NCI-H82 (cell line): Measurements from ENCODE around the gene E2F2.

ENCODE experiments used
- DNase-seq: peaks from one replicate; lab custom pipeline; 2025; lab: John Stamatoyannopoulos, UW

E2F2 gene

DNA sequence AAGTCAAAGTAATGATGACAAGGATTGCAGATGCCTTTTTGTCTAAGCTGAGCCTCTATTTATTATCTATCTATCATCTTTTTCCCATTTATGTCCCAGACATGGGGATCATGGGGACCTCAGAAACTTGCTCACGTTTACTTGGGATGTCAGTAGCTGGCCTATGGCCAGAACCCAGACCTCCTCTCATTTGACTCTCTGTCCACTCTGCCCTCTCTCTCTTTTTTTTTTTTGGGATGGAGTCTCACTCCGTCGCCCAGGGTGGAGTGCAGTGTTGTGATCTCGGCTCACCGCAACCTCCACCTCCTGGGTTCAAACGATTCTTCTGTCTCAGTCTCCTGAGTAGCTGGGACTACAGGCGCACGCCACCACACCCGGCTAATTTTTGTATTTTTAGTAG is 32.0 kb upstream of the E2F2 start:
- DNase-seq, result no peak

DNA sequence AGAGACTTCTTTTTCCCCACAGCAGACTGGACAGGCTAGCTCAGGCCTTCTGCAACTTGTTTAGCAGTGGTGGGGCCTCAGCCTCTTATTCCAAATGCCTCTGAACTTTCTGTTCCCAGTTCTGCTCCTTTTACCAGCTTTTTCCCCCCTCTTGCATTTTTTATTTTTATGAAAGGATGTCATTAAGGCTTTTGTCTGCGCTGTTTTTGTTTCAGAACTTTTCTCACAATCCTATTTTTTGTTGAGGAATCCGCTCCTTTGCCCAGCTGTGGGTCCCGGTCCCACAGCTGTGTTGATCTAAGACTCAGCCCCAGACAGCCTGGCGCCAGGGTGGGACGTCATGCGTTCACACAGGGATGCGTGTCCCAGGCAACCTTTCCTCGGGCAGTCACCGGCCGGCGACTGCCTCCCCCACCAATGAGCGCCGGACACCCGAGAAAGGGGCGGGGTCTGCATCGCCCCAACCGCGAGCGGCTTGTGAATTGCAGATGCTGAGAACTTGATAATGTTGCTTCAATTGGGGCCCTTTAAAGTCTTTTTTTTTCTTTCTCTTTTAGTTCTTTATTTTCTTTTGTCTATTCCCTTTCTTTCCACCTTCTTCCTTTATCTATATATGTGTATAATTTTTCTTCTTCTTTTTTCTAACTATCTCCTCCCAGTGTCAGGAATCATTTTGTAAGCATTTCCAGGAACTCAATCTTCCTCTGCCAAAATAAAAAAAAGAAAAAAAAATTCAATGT is 31.3 kb upstream of the E2F2 start:
- peak; percentile 98 for DNase-seq

DNA sequence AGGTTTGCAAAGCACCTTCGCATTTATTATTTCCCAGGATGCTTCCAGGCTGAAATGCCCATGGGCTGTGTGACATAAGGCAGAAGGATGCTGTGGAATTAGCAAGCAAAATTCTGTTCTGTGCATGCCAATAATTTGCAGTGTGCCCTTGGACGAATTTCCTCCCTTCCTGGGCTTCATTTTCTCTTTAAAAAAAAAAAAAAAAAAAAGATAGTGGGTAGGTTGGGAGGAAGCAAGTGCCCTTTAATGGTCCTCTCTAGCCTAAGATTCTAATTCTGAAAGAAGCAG is 30.7 kb upstream of the E2F2 start:
- no peak for DNase-seq

DNA sequence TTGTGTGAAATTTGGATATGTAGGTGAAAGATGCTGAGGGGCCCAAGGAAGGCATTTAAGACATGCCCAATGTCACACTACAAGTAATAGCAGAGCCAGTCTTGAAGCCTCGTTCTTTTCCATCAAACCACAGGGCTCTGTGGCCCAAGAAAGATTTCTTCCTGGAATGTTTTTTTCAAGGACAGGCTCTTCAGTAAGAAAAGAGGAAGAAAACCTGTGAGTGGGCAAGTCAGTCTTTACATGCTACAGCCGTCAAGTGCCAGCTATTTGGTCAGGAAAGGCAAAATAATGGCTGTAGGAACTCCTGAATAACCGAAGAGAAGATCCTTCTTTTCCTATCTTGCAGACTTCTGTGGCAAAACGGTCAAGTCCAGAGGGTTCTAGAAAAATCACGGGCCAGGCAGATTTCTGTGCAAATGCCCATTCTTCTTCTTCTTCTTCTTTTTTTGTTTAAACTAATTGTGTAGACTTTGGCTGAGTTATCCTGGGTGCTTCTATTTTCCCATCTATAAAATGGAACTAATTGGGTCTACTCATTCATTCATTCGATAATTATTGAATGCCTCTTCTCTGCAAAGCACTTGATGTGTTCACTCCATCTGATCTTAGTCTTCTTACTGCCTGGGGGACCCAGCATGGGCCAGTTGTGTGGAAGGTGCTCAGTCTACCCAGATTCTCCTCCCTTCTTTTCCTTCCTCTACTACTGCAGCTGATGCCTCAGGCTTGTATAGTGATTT is 30.2 kb upstream of the E2F2 start:
- no peak for DNase-seq

DNA sequence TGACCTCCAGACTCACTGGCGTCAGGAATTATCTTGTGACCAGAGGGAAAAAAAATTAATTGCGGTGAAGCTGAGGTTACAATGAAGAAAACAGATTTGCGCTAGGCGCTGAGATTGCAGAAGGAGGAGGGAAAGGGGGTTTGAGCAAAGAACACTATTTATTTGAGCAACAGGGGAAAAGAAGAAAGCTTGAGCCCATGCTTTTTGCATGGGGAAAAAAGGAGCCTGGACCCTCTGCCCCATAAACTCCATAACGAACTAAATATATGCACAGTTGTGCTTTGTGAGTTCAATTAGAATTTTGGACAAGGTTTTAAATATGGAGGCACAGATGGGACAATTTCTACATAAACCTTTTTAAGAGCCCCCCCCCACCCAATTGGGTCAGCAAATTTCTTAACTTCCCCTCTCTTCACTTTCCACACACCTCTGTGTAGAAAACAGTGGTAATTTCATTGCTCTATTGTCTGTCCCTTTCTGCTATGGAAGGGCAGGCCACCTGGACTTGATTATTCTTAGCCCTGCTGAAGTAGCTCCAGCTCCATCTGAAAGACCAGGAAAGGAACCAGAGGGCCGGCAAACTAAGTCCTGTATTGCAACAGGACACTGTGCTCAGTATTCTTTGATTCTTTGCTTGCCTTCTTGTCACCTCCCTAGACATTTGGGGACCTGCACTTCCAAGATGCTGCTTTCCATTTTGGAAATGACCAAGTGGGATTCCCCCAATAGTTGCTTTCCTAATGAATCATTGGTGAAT is 29.1 kb upstream of the E2F2 start:
- DNase-seq, result peak; percentile 50

DNA sequence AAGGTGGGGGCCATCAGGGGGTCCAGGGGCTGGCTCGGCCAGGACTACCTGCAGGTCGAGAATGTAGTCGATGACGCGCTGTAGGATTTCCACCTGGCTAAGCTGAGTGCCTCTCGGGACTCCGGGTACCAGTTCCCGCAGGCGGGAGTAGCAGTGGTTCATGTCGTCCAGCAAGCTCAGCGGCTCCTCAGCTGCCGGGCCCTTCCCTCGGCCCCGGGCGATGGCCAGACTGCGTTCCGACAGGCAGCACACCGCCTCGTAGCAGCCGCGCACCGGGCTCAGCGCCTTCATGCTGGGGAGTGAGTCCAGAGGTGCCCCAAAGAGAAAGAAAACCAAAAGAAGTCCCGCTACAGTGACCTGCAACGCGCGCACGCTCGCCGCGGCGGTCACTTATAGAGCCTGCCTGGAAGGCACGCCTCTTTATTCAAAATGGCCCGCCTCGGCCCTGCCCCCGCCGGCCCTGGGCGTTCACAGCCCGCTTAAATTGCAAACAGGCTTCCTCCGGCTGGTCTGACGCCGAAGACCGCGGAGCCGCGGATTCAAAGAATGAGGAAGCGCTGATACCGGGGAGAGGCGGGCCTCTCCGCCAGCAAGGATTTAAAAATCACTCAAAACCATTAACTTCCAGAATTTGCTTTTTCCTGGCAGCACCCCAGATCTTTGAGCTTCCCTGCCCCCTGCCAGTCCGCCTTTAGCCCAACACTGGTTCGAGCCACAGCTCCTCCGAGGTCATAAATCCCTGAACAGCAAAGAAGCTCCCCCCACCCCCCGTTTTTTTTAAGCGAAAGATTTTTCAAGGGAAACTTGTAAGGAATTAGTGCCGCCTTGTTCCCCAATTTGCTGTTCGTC is 28.3 kb upstream of the E2F2 start, which contains the start of gene ID3:
Gene ID3 (minus strand): TSS at position 366 of the 849 bp plus-strand sequence. CDS start 75 bp downstream, at position 291.
- peak; percentile 97 for DNase-seq

DNA sequence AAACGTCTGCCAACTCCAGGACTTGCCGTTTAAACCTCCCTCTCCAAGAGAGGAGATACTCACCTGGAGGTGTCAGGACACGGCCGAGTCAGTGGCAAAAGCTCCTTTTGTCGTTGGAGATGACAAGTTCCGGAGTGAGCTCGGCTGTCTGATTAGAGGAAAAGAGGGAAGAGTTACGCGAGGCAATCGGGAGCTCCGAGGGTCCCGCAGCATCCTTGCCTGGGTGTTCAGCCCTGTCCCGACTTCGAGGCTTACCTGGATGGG is 27.8 kb upstream of the E2F2 start:
- no peak for DNase-seq

DNA sequence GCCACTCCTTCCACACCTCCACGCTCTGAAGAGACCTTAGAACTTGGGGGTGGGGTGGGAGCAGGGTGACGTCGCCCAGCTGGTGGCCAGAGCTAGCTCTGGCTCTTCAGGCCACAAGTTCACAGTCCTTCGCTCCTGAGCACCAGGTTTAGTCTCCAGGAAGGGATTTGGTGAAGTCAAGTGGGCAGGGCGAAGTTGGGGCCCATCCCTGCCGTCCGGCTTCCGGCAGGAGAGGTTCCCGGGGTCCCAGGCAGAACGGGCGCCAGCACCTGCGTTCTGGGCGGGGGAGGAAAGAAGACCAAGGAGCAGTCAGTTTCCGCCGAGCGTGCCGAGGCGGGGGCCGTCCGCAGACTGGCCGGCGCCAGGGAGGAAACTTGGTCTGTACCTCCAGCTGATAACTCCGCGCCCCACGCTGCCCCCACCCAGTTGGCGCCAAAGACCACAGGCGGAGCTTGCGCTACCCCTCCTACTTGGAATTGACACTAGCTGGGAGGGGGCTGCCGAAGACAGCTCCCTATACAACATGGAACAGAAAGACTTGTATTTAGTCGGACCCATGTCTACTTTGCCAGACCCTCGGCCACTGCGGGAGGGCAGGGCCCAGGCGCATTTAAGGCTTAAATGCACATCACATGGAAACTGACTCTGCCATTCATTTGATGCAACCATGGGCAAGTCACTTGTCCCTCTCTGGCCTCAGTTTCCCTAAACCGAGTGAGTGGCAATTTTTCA is 27.3 kb upstream of the E2F2 start:
- DNase-seq, result peak; percentile 82

DNA sequence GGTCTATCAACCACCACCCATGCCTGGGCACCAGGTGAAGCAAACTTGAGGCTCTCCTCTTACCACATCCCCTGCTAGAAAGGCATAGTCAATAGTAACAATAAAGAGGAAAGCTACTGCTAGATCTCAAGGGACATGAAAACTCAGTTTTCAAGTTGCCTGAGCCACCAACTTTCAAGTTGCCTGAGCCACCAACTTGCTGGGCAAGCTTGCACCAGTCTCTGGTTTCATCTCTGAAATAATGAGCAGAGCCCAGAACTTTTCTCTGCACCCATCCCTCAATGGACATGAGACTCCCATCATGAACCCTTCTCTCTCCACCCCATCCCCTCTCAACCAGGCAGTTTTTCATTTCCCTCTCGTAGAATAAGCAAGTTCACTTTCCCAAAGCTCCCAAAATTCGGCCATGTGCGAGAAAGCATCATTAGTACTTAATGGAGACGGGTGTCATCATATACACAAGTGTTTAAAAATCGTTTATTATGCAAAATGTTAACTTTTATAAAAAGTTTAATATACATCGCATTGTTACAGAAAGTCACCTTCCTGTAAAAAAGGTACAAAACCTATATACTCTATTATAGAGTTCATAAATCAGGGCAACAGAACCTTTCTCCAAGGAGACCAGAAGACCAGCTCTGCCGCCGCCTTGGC is 26.6 kb upstream of the E2F2 start:
- DNase-seq, result no peak

DNA sequence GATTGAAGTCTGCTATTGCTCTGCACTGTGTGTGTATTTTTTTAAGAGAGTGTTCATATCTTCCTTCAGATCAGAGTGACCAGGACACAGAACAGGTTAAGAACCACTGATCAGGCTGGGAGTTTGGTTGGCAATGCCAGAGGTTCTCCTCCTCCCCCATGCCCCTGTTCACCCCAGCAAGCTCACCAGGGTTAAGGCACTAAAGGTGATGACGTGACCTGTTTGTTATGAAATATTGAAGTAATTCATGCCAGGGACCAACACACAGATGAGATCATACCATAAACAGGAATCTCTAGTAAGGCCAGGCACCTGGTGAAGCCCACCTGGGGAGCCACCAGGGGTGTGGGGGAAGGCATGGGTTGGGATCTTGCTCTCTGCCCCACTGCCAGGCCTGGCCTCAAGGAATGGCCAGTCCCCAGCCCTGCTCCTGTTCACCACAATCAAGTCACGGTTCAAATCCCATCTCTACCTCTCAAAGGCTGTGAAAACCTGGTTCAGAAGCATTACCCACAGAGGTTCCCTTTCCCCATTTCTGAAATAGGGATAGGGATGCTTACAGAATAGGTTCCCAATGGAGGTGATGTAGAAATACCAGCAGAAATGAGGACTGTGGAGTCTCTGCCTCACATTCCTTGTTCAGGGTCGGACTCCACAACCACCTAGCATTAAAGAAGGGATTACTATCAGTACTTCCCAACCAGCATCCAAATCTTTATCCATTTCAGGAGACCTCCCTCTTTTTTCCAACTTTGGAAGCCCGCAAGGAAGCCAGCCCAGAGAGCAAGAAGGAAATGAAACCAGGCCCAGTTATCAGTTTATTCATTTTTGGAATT is 25.8 kb upstream of the E2F2 start:
- DNase-seq, result no peak

DNA sequence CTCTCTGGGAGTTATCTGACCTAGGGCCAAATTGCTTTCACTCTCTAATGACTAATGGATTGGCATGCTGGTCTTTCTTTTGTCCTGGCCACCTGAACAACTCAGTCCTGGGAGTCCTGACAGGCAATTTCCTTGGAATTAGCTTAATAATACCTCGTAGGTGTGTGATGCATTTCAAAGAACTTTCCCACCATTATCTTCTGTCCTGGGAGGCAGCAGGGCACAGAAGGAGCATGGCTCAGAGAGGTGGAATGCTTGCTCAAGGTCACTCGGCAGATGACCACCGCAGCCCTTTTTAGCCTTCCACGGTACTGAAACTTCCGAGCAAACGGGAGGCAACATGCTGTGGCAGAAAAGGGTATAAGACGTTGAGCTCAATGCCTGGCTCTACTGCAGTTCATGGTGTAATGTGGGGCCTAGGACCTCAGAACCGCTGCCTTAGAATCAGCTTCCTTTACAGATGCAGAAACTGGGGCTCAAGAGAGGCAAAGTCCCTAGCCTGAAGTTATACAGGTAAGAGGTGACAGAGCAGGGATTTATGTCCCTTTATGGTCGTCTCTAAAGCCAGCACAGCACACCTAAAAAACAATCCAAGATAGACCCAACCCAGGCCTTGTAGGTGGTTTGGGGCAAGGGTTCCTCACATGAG is 25.1 kb upstream of the E2F2 start:
- DNase-seq, result peak; percentile 58

DNA sequence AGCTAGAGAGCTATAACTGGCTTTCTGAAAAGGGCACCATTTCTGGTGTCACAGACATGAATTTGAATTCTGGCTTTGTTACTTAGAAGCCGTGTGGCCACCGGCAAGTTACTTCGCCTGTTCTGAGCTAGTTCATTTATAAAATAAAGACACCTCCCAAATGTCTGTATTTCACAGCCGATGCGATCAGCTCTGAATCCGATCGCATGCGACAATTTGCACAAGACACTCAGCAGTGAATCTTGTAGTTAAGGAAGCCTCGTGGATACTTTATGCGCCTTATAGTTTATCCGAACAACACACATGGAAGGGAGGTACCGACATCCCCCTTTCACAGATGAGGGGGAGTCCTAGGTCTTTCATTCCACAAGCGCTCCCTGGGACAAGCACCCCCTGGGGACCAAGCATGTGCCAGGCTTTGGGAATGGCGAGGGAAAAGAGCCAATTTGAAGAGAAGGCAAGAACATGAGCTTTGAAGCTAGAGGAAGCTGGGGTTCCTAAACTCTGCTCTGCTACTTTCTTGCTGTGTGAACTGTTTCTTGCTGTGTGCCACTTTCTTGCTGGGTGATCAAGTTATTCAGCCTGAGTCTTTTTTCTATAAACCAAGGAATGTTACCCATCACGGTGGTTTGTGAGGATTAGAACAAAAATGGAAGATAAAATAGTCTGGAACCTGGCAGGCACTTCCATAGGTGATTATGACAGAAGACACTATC is 24.4 kb upstream of the E2F2 start:
- DNase-seq, result peak; percentile 71

DNA sequence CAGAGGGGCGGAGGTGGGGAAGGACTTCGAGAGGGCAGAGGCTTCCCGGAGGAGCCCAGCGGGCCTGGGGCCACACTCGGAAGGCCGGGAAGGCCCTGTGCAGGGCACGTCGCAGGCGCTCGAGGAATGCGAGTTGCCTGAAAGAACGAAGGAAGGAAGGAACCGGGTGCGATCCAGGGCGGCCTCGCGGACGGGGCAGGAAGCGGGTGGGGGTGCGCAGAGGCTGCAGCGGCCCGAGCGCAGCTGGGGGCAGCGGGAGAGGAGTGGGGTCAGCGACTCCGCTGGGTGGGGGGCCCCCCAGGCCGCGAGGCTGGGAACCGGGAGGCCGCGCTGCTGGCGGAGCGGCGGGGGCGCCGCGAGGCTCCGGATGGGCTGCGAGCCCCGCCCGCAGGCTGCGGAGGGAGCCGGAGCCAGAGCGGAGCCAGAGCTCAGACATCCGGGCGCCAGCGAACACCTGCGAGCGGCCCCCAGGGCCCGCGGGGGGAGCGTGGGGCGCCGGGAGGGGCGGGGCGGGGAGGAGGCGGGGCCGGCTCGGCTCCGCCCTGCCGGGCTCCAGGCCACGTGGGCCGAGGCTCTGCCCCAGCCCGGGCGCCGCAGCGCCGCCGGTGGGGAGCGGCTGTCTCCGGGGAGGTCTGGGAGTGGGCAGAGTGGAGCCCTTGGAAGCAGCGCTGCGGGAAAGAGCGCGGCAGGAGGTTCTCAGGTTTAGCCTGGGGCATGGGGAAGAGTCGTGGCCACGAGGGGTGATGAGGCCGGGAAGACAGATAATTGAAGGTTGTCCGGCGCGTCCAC is 23.6 kb upstream of the E2F2 start:
- DNase-seq, result peak; percentile 97

DNA sequence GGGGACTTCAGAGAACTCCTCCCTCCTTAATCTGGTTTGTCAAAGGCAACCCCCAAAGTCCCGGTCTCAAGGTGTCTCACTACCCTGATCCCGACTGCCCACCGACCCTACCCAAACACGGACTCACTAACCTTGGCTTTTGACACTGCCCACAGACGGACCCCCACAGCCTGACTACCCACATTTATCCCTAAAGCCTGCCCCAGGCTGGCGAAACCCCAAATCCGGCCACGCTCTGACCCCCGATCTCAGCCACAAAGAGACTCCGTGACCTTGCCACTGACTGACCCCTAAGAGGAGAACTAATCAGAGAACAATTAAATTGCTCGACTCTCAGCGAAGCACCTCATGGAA is 23.1 kb upstream of the E2F2 start:
- DNase-seq, result no peak

DNA sequence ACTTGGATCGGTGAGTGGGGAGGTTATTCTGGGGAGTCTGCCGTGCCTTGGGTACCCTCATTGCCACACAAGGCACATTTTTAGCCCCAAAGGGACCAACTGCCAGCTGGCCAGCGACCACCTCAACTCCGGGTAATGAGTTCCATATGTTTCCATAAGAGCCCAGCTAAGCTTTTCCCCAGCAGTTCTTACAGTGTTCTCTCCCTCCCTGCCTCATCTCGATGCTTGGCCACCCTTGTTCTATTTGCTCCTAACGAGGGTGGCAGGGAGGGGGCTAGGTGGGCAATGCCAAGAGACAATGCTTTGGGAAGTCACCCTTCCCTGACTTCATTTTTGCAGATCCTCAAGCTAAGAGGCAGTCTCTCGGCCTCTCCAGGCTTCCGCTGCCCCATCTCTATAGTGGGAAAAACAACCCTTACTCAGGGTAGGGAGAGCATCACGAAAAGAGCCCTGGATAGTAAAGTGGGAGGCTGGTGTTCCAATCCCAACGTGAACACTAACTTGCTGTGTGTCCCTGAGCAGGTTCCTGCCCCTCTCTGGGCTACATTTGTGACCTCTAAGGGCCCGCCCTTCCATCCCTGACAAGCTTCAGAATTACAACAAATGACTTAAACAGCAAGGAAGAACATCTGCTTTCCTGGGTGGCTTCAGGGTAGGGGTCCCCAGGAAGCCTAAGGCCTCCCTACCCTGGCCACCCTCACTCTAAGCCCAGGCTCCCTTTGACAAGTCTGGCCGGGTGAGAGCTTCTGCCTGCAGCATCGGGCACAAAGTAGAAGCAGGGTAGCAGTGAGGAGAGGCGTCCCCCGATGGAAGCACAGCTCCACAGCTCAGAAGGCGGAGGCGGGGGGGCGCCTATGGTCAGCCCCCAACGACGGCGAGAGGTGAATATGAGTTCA is 22.4 kb upstream of the E2F2 start:
- DNase-seq, result peak; percentile 76

DNA sequence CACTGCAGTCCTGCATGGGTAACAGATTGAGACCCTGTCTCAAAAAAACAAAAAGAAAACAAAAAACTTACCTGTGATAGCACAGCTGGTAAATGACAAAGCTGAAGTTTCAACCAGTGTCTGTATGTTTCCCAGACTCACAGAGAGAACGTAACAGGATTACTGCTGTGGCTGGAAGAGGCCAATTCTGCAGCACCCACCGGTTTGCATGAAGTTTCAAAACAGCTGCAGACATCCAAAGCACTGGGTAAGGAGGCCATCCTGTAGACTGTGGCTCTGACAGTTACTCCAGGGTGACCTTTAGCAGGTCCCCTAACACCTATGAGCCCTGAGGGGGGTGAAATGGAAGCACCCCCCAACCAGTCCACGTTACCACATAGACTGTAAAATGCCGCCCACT is 20.8 kb upstream of the E2F2 start:
- peak; percentile 81 for DNase-seq

DNA sequence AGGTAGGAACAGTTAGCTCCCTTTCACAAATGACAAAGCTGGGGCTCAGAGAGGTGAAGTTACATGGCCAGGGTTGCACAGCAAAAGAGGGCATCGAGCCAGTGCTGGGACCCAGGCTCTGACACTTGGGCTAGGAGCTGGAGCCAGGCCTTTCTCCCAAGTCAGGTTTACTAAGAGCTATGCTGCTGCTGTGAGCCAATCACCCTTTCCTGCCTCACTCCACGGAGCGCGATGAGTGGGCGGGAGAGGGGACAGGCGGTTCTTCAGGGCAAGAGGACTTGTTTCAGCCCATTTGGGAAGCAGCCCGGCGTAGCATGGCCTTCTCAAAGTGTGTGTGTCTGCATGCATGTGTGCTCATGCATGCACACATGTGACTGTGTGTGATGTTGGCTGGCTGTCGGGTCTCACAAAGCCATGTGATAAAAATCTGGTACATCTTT is 17.7 kb upstream of the E2F2 start:
- DNase-seq, result peak; percentile 34
